ENCODE measurements around the gene PHETA2. TPM values are rescaled to one million over a fixed set of nuclear protein-coding genes. Genes with fewer than 3 reads are reported as not detected.
"Not testable (repeated sequence)": the region's sequence is repeated elsewhere in the genome, so short reads cannot be mapped to it uniquely, and the experiment has no call there.

Gene PHETA2
- polyA plus RNA-seq, 4 donors = 10.3 to 31.7 (median 10.7) TPM

DNA sequence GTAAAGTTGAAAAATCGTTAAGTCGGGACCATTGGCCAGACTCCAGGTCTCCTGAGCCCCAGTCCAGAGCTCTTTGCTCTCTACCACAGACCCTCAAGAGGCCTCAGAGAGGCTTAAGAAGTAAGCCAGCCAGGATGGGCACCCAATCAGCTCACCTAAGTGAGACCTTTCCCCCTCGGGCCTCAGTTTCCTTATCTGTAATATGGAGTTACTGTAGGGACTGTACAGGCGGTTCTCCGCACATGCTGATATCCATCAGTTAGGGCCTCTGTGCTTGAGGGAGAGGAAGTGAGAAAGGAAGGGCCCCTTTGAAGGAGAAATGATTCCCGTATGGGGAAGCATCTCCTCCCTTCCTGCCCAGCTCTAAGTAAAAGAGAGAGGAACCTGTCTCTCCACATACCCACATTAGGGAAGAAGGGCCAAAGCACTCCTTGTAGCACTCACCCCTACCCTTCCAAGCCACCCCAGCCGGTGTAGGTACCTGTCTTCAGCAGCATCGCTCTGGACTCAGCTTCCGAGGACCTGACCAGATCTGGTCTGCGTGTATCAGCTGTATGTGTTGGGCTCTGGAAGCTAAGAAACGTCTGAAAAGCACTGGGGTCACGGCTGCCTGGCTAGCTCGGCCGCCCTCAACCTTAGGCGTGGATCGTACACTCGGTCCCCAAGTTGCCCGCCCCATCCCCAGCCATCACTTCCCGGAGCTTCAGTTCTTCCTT, 4.1 kb upstream of the PHETA2 start:
- DNase-seq (ENCODE audit: low read depth in 4 of 4, low spot score in 3 of 4) = no peak

DNA sequence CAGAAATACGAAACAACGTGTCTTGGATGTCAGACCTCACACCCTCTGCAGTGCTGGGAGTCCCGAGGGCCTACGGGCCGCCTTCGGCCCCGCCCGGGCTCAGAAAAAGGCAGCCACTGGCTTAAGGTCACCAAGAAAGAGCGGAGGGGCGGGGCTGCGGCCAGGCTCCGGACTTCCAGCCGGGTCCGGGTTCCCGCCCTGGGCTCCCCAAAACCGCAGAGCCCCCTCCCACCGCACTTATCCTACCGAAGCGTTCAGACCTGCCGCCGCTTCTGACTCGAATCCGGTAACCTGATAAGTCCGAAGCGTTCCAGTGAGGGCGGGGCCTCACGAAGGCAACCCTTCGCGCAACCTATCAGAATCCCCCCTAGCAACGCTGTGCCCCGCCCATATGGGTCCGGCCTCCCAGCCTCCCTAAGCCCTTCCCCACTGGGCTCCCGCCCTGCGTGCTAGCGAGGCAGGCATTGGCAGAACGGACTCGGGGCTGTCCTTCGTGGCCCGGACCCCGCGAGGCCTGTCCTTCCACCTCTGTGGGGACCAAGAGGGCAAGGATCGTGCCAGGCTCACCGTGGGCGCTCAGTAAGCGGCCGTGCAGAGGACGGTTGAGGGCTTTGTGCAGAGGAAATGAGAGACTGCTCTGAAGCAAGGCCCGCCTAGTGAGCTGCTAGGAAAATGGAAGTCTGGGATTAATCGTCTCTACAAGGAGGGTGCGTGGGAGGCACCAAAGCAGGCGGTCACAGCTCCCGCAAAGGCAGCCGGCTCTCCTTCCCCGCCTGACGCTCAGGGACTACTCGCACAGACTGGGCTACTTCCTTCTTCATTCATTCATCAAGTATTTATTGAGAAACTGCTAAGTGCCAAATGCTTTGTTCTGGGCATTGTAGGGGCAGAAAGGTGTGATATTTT, 3.3 kb upstream of the PHETA2 start, which contains the start of gene NAGA:
TSS of gene NAGA (minus strand) at position 296 of the 906 bp plus-strand sequence. CDS start 515 bp downstream, outside the sequence.
- peak; percentile 89 to 94 (median 92) for DNase-seq (ENCODE audit: low read depth in 4 of 4, low spot score in 3 of 4)

DNA sequence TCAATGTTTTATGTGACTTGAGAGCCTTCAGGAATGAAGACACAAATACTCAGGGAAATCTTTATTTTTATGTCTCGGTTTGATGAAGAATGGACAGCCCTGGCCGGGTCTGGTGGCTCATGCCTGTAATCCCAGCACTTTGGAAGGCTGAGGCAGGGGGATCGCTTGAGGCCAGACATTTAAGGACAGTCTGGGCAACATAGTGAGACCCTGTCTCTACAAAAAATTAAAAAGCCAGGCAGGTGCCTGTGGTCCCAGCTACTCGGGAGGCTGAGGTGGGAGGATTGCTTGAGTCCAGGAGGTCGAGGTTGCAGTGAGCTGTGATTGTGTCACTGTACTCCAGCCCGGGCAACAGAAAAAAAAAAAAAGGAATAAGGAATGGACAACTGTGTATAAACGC, 2.5 kb upstream of the PHETA2 start:
- DNase-seq (ENCODE audit: low read depth in 4 of 4, low spot score in 3 of 4) = not testable (repeated sequence)

DNA sequence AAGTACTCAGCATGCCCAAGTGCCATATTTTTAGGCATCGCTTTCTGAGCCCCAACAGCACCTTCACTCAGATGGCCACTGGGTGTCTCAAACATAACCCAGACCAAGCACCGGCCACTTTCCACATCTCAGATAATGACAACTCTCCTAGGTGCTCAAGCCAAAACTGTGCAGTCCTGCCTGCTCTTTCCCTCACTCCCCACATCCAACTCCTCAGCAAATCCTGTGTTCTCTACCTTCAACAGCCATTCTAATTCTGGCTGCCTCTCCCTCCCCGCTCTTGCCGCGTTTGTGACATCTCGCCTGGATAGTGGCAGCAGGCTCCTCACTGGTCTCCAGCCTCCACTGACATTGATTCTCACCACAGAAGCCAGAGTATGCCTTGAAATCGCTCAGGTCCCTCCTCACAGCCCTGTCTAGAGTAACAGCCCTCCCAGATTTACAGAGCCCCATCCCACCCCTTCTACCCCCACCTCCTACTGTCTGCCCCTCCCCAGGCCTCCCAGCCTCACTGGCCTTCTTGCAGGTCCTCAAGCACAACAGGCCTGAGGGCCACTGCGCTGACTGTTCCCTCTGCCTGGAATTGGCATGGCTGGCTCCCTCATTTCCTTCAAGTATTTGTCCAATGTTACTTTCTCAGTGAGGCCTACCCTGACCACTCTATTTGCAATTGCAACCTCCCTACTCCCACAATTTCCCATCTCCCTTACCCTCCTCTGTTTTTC, 1.3 kb upstream of the PHETA2 start:
- DNase-seq (ENCODE audit: low read depth in 4 of 4, low spot score in 3 of 4) = no peak

DNA sequence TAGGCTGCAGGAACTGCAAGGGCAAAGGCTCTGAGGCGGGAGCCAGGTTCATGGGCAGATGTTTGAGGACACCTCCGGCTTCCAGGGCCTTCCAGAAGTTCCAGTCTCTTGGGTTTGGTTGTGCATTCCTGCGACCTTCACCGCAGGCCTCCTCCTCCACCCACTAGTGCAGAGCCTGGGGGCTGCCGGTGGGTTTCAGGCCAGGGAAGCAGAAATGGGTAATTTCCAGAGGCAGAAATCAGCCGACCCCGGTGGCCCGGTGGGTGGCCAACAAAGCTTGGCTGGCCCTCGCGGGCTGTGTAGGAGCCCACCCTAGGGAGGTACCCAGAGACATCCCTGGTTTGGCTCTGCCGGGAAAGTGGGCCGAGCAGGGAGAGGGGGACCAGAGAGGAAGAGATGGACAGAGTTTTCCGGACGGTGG, 417 bp upstream of the PHETA2 start:
- no peak for DNase-seq (ENCODE audit: low read depth in 4 of 4, low spot score in 3 of 4)

DNA sequence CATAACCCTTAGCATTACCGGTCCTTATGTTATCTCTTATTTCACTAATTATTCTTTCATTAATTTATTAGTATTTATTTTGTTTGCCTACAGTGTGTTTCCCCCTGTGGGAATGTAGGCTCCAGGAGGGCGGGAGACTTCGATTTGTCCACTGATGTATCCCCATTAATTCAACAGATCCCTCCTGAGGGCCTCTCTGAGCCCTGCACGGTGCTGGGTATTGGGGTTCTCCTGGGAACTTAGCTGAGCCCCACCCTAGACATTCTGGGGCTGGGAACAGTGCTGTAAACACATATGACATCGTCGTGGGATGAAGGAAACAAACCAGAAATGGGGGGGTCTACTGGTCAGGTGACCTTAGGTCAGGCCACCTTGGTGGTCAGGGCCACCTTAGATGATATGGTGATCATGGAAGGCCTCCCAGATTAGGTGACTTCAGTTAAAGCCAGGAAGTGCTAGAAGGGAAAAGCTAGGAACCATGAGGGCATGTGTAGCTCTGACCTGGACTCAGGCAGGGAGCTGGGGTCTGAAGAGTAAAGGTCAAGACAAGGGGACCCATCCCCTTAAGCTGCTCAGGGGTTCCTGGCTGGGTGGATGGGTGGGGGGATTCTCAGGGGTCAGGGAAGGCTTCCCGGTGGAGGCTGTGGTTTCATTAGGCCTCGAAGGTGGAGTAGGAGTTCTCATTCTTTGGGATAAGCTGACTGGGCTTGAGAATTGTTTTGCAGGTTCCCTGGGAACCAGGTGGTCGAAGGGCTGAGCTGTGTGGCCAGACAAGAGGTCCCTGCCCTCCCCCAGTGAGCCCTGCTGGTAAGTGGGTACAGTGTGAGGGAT, 1.0 kb downstream of the PHETA2 start:
- no peak for DNase-seq (ENCODE audit: low read depth in 4 of 4, low spot score in 3 of 4)

DNA sequence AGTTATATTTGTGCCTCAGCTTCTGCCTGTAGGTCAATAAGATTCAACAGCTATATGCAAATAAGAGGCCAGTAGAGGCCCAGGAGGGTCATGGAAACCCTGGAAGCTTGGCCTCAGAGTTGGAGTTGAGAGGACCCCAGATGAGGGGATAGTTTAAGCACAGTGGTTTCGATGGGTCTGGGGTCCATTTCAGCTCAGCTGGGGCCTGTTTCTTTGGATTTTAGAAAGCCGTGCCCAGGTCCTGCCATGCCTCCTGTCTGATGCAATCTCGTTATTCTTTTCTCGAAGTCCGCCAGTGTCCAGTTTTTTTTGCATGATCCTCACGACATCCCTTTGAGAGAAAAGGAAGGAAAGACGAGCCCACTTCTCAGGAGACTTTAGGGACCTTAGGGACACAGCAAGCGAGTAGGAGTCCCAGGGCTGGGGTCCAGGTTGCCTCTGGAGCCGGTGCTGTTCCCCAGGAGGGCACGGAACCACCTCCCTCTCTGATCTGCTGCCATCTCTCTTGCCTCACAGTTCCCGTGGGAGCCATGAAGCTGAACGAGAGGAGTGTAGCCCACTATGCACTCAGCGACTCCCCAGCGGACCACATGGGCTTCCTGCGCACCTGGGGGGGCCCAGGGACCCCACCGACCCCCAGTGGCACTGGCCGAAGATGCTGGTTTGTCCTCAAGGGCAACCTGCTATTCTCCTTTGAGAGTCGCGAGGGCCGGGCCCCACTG, 2.9 kb downstream of the PHETA2 start:
- no peak for DNase-seq (ENCODE audit: low read depth in 4 of 4, low spot score in 3 of 4)

DNA sequence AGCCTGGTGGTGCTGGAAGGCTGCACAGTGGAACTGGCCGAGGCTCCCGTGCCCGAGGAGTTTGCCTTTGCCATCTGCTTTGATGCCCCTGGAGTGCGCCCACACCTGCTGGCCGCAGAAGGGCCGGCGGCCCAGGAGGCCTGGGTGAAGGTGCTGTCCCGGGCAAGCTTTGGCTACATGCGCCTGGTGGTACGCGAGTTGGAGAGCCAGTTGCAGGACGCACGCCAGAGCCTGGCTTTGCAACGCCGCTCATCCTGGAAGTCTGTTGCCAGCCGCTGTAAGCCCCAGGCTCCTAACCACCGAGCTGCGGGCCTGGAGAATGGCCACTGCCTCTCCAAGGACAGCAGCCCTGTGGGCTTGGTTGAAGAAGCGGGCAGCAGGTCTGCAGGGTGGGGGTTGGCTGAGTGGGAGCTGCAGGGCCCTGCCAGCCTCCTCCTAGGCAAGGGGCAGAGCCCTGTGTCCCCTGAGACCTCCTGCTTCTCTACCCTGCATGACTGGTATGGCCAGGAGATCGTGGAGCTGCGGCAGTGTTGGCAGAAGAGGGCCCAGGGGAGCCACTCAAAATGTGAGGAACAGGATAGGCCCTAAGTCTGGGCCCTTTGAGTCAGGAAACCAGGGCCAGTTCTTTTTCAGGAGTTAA, 3.6 kb downstream of the PHETA2 start:
- no peak for DNase-seq (ENCODE audit: low read depth in 4 of 4, low spot score in 3 of 4)

DNA sequence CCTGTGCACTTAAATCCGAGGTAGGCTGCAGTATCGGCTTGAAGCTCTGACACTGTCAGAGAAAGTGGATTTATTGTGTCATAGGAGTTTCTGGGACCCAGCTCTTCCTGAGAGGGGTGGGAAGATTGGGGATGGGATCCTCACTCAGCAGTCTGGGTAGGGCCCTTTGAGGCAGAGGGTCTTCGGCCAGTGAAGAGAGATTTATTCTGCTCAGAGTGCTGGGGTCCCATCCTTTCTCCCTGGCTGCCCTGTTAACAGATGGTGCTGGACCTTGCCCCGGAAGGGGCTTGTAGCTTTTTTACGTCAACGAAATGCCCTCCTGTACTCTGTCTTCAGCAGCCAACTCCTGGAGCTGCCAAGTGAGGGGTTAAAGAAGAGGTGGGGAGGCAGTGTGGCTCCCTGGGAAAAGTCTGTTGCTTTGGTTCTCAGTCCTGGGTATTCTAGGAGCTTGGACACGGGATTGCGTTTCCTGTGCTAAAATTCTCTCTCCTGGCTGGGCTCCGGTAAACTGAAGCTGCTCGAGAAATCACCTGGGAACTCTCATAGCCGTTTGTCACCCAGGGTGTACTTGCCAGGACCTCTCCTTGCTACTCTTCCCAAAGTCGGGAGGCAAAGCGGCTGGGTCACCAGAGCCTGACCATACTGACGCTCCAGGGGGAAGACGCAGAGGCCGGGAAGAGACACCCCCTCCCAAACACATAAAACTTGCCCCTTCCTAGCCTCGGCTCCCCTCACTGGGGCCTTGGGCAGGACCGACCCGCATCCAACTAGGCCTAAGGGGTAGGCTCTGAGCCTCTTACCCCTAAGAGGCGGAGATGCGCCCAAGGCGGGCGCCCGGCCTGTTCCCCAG, 4.6 kb downstream of the PHETA2 start:
- DNase-seq (ENCODE audit: low read depth in 4 of 4, low spot score in 3 of 4) = no peak

DNA sequence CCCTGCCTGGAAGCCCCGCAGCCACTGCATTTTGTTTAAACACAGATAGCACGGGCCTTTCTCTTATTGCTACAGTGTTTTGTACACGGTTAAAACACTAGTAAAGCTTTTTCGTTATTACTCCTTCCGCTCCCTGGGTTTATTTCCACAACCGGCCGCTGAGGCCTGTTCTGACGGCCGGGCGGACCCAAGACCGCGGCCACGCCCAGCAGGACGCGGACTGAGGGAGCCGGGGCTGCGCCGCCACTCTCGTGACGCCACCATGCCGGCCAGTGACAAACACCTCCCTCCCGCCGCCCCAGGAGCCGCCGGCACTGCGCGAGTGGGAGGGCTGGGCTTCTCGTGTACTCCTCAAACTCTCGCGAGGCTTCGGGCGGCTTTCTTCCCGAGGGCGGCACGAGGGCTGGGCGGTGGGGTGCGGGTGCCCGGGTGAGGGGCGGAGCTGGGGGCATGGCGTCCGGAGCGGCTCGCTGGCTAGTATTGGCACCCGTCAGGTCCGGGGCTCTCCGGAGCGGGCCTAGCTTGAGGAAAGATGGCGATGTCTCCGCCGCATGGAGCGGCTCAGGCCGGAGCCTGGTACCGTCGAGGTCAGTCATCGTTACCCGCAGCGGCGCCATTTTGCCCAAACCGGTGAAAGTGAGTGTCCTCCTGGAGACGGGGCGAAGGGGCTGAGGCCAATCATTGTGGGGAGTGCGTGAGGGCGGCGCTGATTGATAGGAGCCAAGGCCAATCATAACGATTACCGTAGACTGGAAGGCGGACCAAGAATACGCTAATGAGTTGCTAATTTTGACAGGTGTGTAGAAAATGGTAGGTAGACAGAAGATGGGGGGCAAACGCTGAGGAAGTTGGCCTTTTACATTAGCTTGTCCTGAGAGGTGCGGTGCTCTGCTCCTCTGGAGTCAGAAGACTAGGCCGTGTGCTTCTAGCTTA, 5.5 kb downstream of the PHETA2 start, which contains the start of gene SMDT1:
TSS of gene SMDT1 (plus strand) at position 382 of the 933 bp plus-strand sequence. CDS start at position 451, 69 bp downstream.
- DNase-seq (ENCODE audit: low read depth in 4 of 4, low spot score in 3 of 4) = peak; percentile 95 to 97 (median 96)

DNA sequence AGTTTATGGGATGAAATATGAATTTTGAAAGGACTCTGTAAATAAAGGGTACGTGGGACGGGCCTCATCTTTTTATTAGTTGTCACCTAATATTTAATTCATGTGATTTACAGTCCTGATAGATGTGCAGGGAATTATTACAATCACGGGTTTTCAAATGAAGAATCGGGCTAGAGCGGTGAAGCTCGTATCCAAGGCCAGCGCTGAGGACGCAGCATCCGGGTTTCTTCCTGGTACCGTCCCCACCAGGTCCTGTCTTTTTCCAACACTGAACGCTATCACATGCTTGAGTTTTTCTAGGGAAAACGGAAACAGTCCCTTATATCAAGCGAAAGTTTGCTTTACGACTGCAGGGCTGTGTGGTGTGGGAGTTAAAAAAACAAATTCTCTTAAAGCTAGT, 6.2 kb downstream of the PHETA2 start:
- DNase-seq (ENCODE audit: low read depth in 4 of 4, low spot score in 3 of 4) = no peak

DNA sequence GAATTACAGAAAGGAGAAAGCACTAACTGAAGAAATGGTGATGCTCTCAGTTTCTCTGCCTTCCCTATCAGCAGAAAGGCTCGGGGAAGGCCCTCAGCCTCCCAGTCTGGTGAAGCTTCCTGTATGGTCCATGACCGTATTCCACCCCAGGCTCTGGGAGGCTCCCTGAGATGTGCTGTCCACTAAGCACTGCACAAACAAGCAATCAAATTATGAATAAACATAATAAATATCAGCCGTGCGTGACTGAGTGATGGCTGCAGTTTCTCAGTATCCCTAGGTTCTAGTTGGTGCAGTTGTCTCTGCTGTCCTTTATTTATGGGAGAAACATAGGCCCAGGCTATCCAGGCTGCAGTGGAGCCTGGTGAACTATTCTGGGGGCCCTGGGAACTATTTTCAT, 9.1 kb downstream of the PHETA2 start:
- DNase-seq (ENCODE audit: low read depth in 4 of 4, low spot score in 3 of 4) = no peak

DNA sequence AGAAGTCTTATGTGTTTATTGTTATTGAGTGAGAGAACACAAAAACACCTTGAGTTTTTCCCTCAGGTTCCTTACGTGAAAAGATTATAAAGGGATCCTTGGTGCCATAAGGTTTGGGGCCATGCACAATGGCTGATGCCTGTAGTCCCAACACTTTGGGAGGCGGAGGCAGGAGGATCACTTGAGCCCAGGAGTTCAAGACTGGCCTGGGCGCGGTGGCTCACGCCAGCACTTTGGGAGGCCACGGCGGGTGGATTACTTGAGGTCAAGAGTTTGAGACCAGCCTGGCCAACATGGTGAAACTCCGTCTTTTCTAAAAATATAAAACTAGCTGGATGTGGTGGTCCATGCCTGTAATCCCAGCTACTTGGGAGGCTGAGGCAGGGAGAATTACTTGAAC, 10.8 kb downstream of the PHETA2 start:
- no peak for DNase-seq (ENCODE audit: low read depth in 4 of 4, low spot score in 3 of 4)

DNA sequence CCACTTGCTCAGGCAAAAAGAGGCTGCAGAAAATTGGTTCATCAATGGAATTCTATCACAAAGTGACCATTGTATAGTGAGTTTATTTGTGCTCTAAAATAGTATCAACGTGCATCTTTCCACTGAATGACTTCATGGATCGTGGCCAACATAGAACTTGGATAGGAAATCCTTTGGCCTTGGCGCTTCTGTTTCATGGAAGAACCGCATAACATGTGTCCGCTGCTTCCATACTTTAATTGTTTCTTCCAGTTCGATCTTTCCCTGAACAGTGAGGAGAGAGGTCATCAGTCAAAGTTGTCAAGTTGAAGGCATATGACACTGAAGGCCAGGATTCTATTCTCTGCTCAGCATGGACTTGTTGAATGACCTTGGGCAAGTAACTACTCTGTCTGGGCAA, 12.0 kb downstream of the PHETA2 start:
- no peak for DNase-seq (ENCODE audit: low read depth in 4 of 4, low spot score in 3 of 4)

DNA sequence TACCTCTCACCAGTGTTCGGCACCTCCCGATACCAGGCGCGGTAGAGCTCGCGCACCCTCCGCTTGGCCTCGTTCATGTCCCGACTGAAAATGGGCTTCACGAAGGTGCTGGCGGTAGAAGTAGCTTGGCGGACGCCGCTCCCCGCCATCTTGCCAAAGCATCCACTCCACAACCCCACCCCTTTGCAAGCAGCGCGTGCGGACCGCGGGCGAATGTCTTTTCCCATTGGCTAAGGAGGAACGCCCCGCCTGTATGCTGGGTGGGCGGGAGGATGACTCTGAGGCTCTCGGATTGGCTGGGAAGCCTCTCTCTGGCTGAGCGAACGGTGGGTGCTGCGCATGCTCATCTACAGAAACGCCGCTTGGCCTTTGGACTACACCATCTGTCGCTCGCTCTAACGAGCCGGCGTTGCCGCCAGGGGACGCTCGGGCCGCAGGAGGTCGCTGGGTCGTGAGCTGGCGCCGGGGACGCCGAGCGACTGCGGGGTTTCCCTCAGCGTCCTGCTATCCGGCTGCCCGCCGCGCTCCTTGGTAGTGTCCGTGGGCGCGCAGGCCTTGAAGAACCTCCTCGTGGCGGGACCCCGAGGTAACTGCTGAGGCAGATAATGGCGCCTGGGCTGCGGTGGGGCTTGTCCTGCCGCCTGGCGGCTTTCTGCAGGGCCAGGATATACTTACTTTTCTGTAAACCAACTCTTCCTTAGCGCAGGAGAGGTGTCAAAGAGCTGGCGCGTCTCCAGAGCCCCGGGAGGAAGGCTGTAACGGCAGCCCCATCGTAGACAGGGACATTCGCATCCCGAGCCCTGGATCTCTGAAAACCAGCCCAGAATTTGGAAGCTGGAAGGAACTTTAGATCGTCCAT, 16.8 kb downstream of the PHETA2 start, which contains the start of gene NDUFA6:
TSS of gene NDUFA6 (minus strand) at position 177 of the 859 bp plus-strand sequence. CDS start at position 149, 28 bp downstream.
- DNase-seq (ENCODE audit: low read depth in 4 of 4, low spot score in 3 of 4) = peak; percentile 96 to 99 (median 98)

DNA sequence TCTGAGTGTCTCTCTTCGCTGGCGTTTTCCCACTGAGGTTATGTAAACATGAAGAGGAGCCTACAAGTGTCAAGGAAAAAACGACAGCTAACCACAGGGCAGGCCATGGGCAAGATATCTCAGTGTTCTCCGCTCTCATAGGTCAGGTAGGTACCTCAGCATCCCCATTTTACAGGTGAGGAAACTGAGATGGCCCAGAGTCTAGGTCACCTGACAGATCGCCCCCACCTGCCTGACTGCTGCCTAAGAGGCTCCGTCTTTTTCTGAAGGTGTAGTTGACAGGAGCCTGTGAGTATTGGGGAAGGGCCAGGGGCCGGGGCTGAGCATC, 17.4 kb downstream of the PHETA2 start:
- DNase-seq (ENCODE audit: low read depth in 4 of 4, low spot score in 3 of 4) = no peak

Measured in left renal pelvis (tissue), 4 donors.